LNCaP clone FGC (cell line): ENCODE results near the gene FAM135A.

Experiments
- DNase-seq: peaks from one replicate; pipeline ENCODE4 v3.0.0-alpha.2; 2011; ENCODE audit warnings: low read depth
- H3K4me3 ChIP-seq: 2 replicates; pipeline ENCODE4 v1.5.1; 2011; ENCODE audit warnings: mild to moderate bottlenecking, low read depth, low read length, control low read depth
- CTCF ChIP-seq: IDR thresholded peaks from 2 replicates; pipeline ENCODE4 v1.5.1; 2012; ENCODE audit warnings: mild to moderate bottlenecking; ENCODE audit not compliant: control insufficient read depth, insufficient read depth; ENCODE audit errors: extremely low read depth

FAM135A gene

GRCh38 chr6:70375882-70376281 is 37.4 kb upstream of the FAM135A start:
- DNase-seq: no peak
- H3K4me3 ChIP-seq: no peak overlapping the region
- no peak for TF ChIP-seq CTCF

GRCh38 chr6:70376628-70377027 is 36.7 kb upstream of the FAM135A start:
- no peak for DNase-seq
- no peak for TF ChIP-seq CTCF
- no peak overlapping the region for H3K4me3 ChIP-seq

GRCh38 chr6:70377372-70377771 is 35.9 kb upstream of the FAM135A start:
- no peak overlapping the region for H3K4me3 ChIP-seq
- DNase-seq: no peak

GRCh38 chr6:70379473-70380013 is 33.8 kb upstream of the FAM135A start:
- no peak overlapping the region for H3K4me3 ChIP-seq
- DNase-seq: no peak
- no peak for TF ChIP-seq CTCF

More at GRCh38 chr6:70377372-70377771, 35.9 kb upstream of the FAM135A start:
- no peak for TF ChIP-seq CTCF

- no peak overlapping the region for H3K4me3 ChIP-seq
- no peak for TF ChIP-seq CTCF
- DNase-seq: no peak
Measured at GRCh38 chr6:70380252-70380651, 33.1 kb upstream of the FAM135A start.

- DNase-seq: no peak
- no peak for TF ChIP-seq CTCF
- no peak overlapping the region for H3K4me3 ChIP-seq
Measured at GRCh38 chr6:70380771-70381416, 32.4 kb upstream of the FAM135A start.

GRCh38 chr6:70381417-70381782 is 31.9 kb upstream of the FAM135A start:
- H3K4me3 ChIP-seq: no peak overlapping the region
- DNase-seq: no peak
- TF ChIP-seq CTCF: no peak
